Stomach (tissue), 9 donors: Measurements from ENCODE around the gene TMEM43. TPM values are rescaled to one million over a fixed set of nuclear protein-coding genes. Genes with fewer than 3 reads are reported as not detected.

Experiments
- DNase-seq, 2 donors: peaks; one replicate each; pipeline versions ENCODE4 v3.0.0 to v3.0.0-alpha.2; 2013 to 2019
- H3K27ac ChIP-seq, 5 donors: fragments of 200-600 bp in 4 of 5; sonication (generic) in 4 of 5; one replicate each; pipeline ENCODE4 v1.5.1; 2013 to 2019; ENCODE audit warnings: mild to moderate bottlenecking in 1 of 5, moderate library complexity in 1 of 5
- H3K27me3 ChIP-seq, 3 donors: fragments of 200-600 bp; sonication (generic); one replicate each; pipeline ENCODE4 v1.5.1; 2017 to 2019; ENCODE audit warnings: mixed run types in 1 of 3
- H3K36me3 ChIP-seq, 4 donors: fragments of 200-600 bp; sonication (generic); 1 replicate in 3 of 4; 2 replicates in 1 of 4; pipeline ENCODE4 v1.5.1; 2016 to 2019
- H3K4me1 ChIP-seq, 4 donors: fragments of 200-600 bp; sonication (generic); one replicate each; pipeline ENCODE4 v1.5.1; 2016 to 2019
- H3K4me3 ChIP-seq, 4 donors: fragments of 200-600 bp; sonication (generic) in 3 of 4; one replicate each; pipeline ENCODE4 v1.5.1; 2016 to 2019; ENCODE audit warnings: mild to moderate bottlenecking in 1 of 4
- H3K9me3 ChIP-seq, 4 donors: fragments of 200-600 bp; sonication (generic); one replicate each; pipeline ENCODE4 v1.5.1; 2016 to 2019
- CTCF ChIP-seq, 7 experiments: fragments of 450-650 bp in 4 of 7; fragments of 200-600 bp in 3 of 7; sonication (generic) in 3 of 7; IDR thresholded peaks; one replicate each; pipeline ENCODE4 v1.5.1; 2016 to 2019; ENCODE audit warnings: antibody characterized with exemption in 7 of 7, control low read depth in 2 of 7, mild to moderate bottlenecking in 1 of 7
- EP300 ChIP-seq: sonication (generic); formaldehyde crosslinking; IDR thresholded peaks from one replicate; pipeline ENCODE4 v1.6.1; 2017; ENCODE audit warnings: antibody characterized with exemption
- POLR2A ChIP-seq, 4 donors: fragments of 450-650 bp; IDR thresholded peaks; one replicate each; pipeline ENCODE4 v1.6.1; 2016; ENCODE audit warnings: antibody characterized with exemption in 4 of 4, control low read depth in 2 of 4, mild to moderate bottlenecking in 1 of 4, moderate library complexity in 1 of 4
- POLR2AphosphoS5 ChIP-seq, 3 donors: sonication (generic); formaldehyde crosslinking; IDR thresholded peaks; one replicate each; pipeline ENCODE4 v1.6.1; 2016; ENCODE audit warnings: antibody characterized with exemption in 3 of 3
- WGBS, 5 donors: extraction: QIAGEN DNeasy Blood & Tissue Kit in 3 of 5; methylation state at CpG; one replicate each; pipeline versions ENCODE4 v1.1.5 to v1.1.7; 2013 to 2018; 5-methylcytosine and 5-hydroxymethylcytosine counted together
- intact Hi-C: fragments of 100-400 bp; cut with DNase I; formaldehyde crosslinking; loops from one replicate; pipeline ENCODE4 v1.15.1; 2023; ENCODE audit warnings: low total_unique reads
- polyA plus RNA-seq, 3 donors: library from polyadenylated mRNA; stranded (reverse); fragments of 200-250 nt; gene quantifications; one replicate each; pipeline ENCODE4 v1.2.3, GENCODE V29; 2013
- total RNA-seq, 5 donors: library from RNA; depleted of rRNA; stranded (reverse); fragments of >200 nt; gene quantifications; one replicate each; pipeline versions ENCODE4 v1.1.0 to v1.2.3, GENCODE V29; 2014 to 2016
- donor health status: healthy with polysubstance abuse.
- donor health status: Bipolar disorder and iron deficiency.
- donor health status: healthy.

The TMEM43 gene
- total and polyA plus RNA-seq, 8 donors = 12.6 to 67.4 (median 37.3) TPM

GRCh38 chr3:14154895-14155440, 30.1 kb downstream of the TMEM43 start:
- Histone ChIP-seq H3K4me3 (no peak overlapping the region), H3K36me3 (peaks cover 45 to 100% (median 97%) of the 10 kb centered on the region in 4 donors), H3K27me3 (no peaks in the 10 kb centered on the region), H3K4me1 (no peaks in the 10 kb centered on the region), H3K9me3 (no peaks in the 10 kb centered on the region), H3K27ac (no peak overlapping the region)
- intact Hi-C loops = no loop called here
- TF ChIP-seq POLR2A (IDR thresholded peaks at IDR 0.05) (no peak), CTCF (IDR thresholded peaks at IDR 0.05) (no peak), EP300 (no peak), POLR2AphosphoS5 (IDR thresholded peaks at IDR 0.05) (no peak)
- no peak for DNase-seq
- 86 to 95% (median 90%) methylated on average over 7 of the region's 7 CpGs for WGBS, 5 donors

GRCh38 chr3:14156201-14156600, 31.3 kb downstream of the TMEM43 start:
- H3K27ac ChIP-seq = no peak overlapping the region
- no peak for DNase-seq
- H3K27me3 ChIP-seq = no peaks in the 10 kb centered on the region
- WGBS, 5 donors = 90 to 98% (median 97%) methylated on average over 7 of the region's 7 CpGs
- intact Hi-C loops = no loop called here
- H3K36me3 ChIP-seq = peaks cover 56 to 100% (median 97%) of the 10 kb centered on the region in 4 donors
- no peak overlapping the region for H3K4me3 ChIP-seq
- TF ChIP-seq POLR2A (IDR thresholded peaks at IDR 0.05) = no peak
- peaks cover 0 to 4% (median 2%) of the 10 kb centered on the region in 4 donors for H3K9me3 ChIP-seq
- no peaks in the 10 kb centered on the region for H3K4me1 ChIP-seq

- H3K27me3 ChIP-seq = no peaks in the 10 kb centered on the region
- H3K36me3 ChIP-seq = peaks cover 55 to 100% (median 97%) of the 10 kb centered on the region in 4 donors
- WGBS, 5 donors = 91 to 97% (median 95%) methylated on average over 13 of the region's 13 CpGs
- peaks cover 0 to 12% (median 8%) of the 10 kb centered on the region in 4 donors for H3K9me3 ChIP-seq
- DNase-seq = no peak
- no peaks in the 10 kb centered on the region for H3K4me1 ChIP-seq
- no peak overlapping the region for H3K27ac ChIP-seq
- TF ChIP-seq EP300 = no peak
- no peak for TF ChIP-seq POLR2A (IDR thresholded peaks at IDR 0.05)
- TF ChIP-seq CTCF (IDR thresholded peaks at IDR 0.05) = no peak
- TF ChIP-seq POLR2AphosphoS5 (IDR thresholded peaks at IDR 0.05) = no peak
- intact Hi-C loops = no loop called here
- H3K4me3 ChIP-seq = no peak overlapping the region
Measured at GRCh38 chr3:14156843-14157561, 32.1 kb downstream of the TMEM43 start.

GRCh38 chr3:14157951-14158350, 33.1 kb downstream of the TMEM43 start:
- no peak for DNase-seq
- no peak for TF ChIP-seq POLR2A (IDR thresholded peaks at IDR 0.05)
- no peak for TF ChIP-seq POLR2AphosphoS5 (IDR thresholded peaks at IDR 0.05)
- TF ChIP-seq CTCF (IDR thresholded peaks at IDR 0.05) = no peak
- TF ChIP-seq EP300 = no peak
- intact Hi-C loops = no loop called here
- Histone ChIP-seq H3K4me1 (no peaks in the 10 kb centered on the region), H3K4me3 (no peak overlapping the region), H3K27ac (no peak overlapping the region), H3K36me3 (peaks cover 58 to 100% (median 97%) of the 10 kb centered on the region in 4 donors), H3K27me3 (no peaks in the 10 kb centered on the region), H3K9me3 (peaks cover 0 to 16% (median 10%) of the 10 kb centered on the region in 4 donors)
- 94 to 98% (median 97%) methylated on average over 9 of the region's 9 CpGs for WGBS, 5 donors

- H3K4me3 ChIP-seq = no peak overlapping the region
- no peak for DNase-seq
- H3K4me1 ChIP-seq = no peaks in the 10 kb centered on the region
- peaks cover 0 to 16% (median 10%) of the 10 kb centered on the region in 4 donors for H3K9me3 ChIP-seq
- intact Hi-C loops = no loop called here
- H3K27ac ChIP-seq = no peak overlapping the region
- H3K27me3 ChIP-seq = no peaks in the 10 kb centered on the region
- TF ChIP-seq CTCF (IDR thresholded peaks at IDR 0.05) = no peak
- no peak for TF ChIP-seq POLR2A (IDR thresholded peaks at IDR 0.05)
- TF ChIP-seq EP300 = no peak
- no peak for TF ChIP-seq POLR2AphosphoS5 (IDR thresholded peaks at IDR 0.05)
- peaks cover 63 to 100% (median 97%) of the 10 kb centered on the region in 4 donors for H3K36me3 ChIP-seq
- 94 to 99% (median 96%) methylated on average over 13 to 14 of the region's 14 CpGs for WGBS, 5 donors
Measured at GRCh38 chr3:14158370-14158769, 33.5 kb downstream of the TMEM43 start.
